Measurements from ENCODE around the gene GARIN5B.

GRCh38 chr19:55339889-55340783 lies 22.9 kb downstream of the GARIN5B start:
- TF ChIP-seq EZH2 (IDR thresholded peaks at IDR 0.05): no peak
- peak; percentile 76 for TF ChIP-seq POLR2AphosphoS5 (IDR thresholded peaks at IDR 0.05; ENCODE audit: borderline replicate concordance, low read depth, low read length)
- no peak for TF ChIP-seq FOXP2 (optimal IDR thresholded peaks at IDR 0.05; ENCODE audit: control extremely low read depth, extremely low read length, insufficient read depth)

All from SK-N-MC (cell line).